GM12878 (cell line): ENCODE data around the gene BUB1B. TPM values are rescaled to one million over a fixed set of nuclear protein-coding genes. Genes with fewer than 3 reads are reported as not detected.

ENCODE experiments used
- ATAC-seq: fragments of 200-7000 bp; cut with Tn5 transposase; 3 replicates; pipeline ENCODE4 v1.9.1; 2020; ENCODE audit warnings: mild to moderate bottlenecking, moderate library complexity
- BruUV-seq: library from RNA; stranded (reverse); fragments of 400-500 nt; replicated peaks from 2 replicates; lab custom pipeline; 2021; lab: Mats Ljungman, UMichigan
- CTCF ChIA-PET: fragments of 300-600 bp; sonication (Branson Sonifier 250); formaldehyde crosslinking; extraction: SDS; loops from one replicate; lab custom pipeline; 2021; ENCODE audit warnings: inconsistent platforms; lab: Yijun Ruan, JAX
- POLR2A ChIA-PET: fragments of 350-600 bp; formaldehyde crosslinking; extraction: SDS; loops from one replicate; lab custom pipeline; 2021; ENCODE audit warnings: inconsistent platforms; lab: Charles Lee
- RAD21 ChIA-PET: fragments of 300-600 bp; sonication (Branson Sonifier 250); formaldehyde crosslinking; loops from one replicate; lab custom pipeline; 2023; ENCODE audit warnings: antibody characterized with exemption; ENCODE audit not compliant: unreplicated experiment; lab: Charles Lee
- SMC1A ChIA-PET: fragments of 300-600 bp; sonication (Branson Sonifier 250); formaldehyde crosslinking; loops from one replicate; lab custom pipeline; 2023; ENCODE audit not compliant: unreplicated experiment, uncharacterized antibody; lab: Charles Lee
- DNase-seq: peaks from one replicate; pipeline ENCODE4 v3.0.0-alpha.2; 2011; ENCODE audit warnings: low read depth, low spot score
- FAIRE-seq: peaks from 3 replicates; lab custom pipeline; 2011; peaks lifted over from hg19 to GRCh38; lab: Jason Lieb, UNC
- H2AFZ ChIP-seq: 2 replicates; pipeline ENCODE4 v1.6.0; 2011; ENCODE audit warnings: low read depth, low read length, control low read depth; ENCODE audit not compliant: control insufficient read depth
- H3K27ac ChIP-seq: 2 replicates; pipeline ENCODE4 v1.5.1; 2011; ENCODE audit warnings: control low read depth; ENCODE audit not compliant: control insufficient read depth, insufficient read depth
- H3K27me3 ChIP-seq, 2 experiments: replicated peaks in 1 of 2; 2 replicates each; pipeline versions ENCODE4 v1.6.0 to v1.6.1; 2011; ENCODE audit warnings: low read length in 1 of 2; ENCODE audit not compliant: control insufficient read depth in 2 of 2, insufficient read depth in 2 of 2
- H3K36me3 ChIP-seq, 2 experiments: 2 replicates each; pipeline ENCODE4 v1.5.1; 2011; ENCODE audit warnings: low read length in 1 of 2; ENCODE audit not compliant: control insufficient read depth in 2 of 2, insufficient read depth in 2 of 2
- H3K4me1 ChIP-seq: 2 replicates; pipeline ENCODE4 v1.6.1; 2011; ENCODE audit warnings: mild to moderate bottlenecking, low read length, moderate library complexity, mixed read lengths; ENCODE audit not compliant: control insufficient read depth, insufficient read depth
- H3K4me2 ChIP-seq: 2 replicates; pipeline ENCODE4 v1.6.0; 2011; ENCODE audit warnings: control low read depth; ENCODE audit not compliant: control insufficient read depth, insufficient read depth
- H3K4me3 ChIP-seq: fragments of 200-600 bp; sonication (generic); 2 replicates; pipeline ENCODE4 v1.5.1; 2016
- H3K79me2 ChIP-seq: 2 replicates; pipeline ENCODE4 v1.6.0; 2011; ENCODE audit warnings: low read length; ENCODE audit not compliant: control insufficient read depth, insufficient read depth
- H3K9ac ChIP-seq: 2 replicates; pipeline ENCODE4 v1.8.0; 2011; ENCODE audit warnings: low read length, control low read depth, mixed read lengths; ENCODE audit not compliant: control insufficient read depth, insufficient read depth
- H3K9me3 ChIP-seq: replicated peaks from 3 replicates; pipeline ENCODE4 v1.5.1; 2011; ENCODE audit warnings: mild to moderate bottlenecking, low read length; ENCODE audit not compliant: control insufficient read depth, insufficient read depth
- H4K20me1 ChIP-seq: 2 replicates; pipeline ENCODE4 v1.6.0; 2011; ENCODE audit not compliant: control insufficient read depth, insufficient read depth
- CREM ChIP-seq: IDR thresholded peaks from 2 replicates; pipeline ENCODE4 v1.6.1; 2014; ENCODE audit warnings: antibody characterized with exemption, low read depth
- GATAD2B ChIP-seq: fragments of 450-650 bp; conservative IDR thresholded peaks from 2 replicates; pipeline ENCODE4 v1.6.1; 2017; ENCODE audit warnings: low read depth, mild to moderate bottlenecking, moderate library complexity
- HDAC2 ChIP-seq: fragments of 200-600 bp; sonication (generic); IDR thresholded peaks from 2 replicates; pipeline ENCODE4 v1.6.1; 2017
- NFYA ChIP-seq: IDR thresholded peaks from 2 replicates; pipeline ENCODE4 v1.6.1; 2011; ENCODE audit warnings: low read depth, mild to moderate bottlenecking, low read length, improper control_type of control experiment, borderline replicate concordance
- SIX5 ChIP-seq: IDR thresholded peaks from 2 replicates; pipeline ENCODE4 v1.6.1; 2011; ENCODE audit warnings: mild to moderate bottlenecking, low read depth, low read length, moderate library complexity; ENCODE audit not compliant: severe bottlenecking
- ZNF207 ChIP-seq: fragments of 450-650 bp; IDR thresholded peaks from 2 replicates; pipeline ENCODE4 v1.6.1; 2014; ENCODE audit warnings: antibody characterized with exemption, mild to moderate bottlenecking, borderline replicate concordance
- whole genome bisulfite sequencing: methylation state at CpG from one replicate; pipeline ENCODE4 v1.1.6; 2016; ENCODE audit warnings: low lambda C conversion rate; ENCODE audit not compliant: insufficient replicate concordance, insufficient coverage; ENCODE audit errors: missing lambda C conversion rate; 5-methylcytosine and 5-hydroxymethylcytosine counted together
- in situ Hi-C: fragments of 300-500 bp; cut with MboI; formaldehyde crosslinking; loops from 9 replicates; pipeline ENCODE4 v1.14.3; 2018; ENCODE audit warnings: mixed read lengths
- intact Hi-C: fragments of 100-400 bp; cut with micrococcal nuclease; formaldehyde crosslinking; loops from one replicate; pipeline ENCODE4 v1.14.2; 2022; ENCODE audit not compliant: unreplicated experiment
- polyA plus RNA-seq, 11 experiments: library from polyadenylated mRNA; depleted of rRNA in 4 of 11; unstranded in 6 of 11; stranded (reverse) in 5 of 11; fragments of >200 nt; fragmentation: Nextera tagmentation in 4 of 11; fragmentation: Illumina TruSeq in 1 of 11; extraction: Ambion mirVana in 4 of 11; extraction: Trizol in 1 of 11; gene quantifications; 1 replicate in 1 of 11; 2 replicates in 10 of 11; pipeline versions ENCODE4 v1.2.1 to v1.2.3, GENCODE V29; 2011 to 2016; ENCODE audit warnings: inconsistent platforms in 2 of 11, missing spikeins in 2 of 11, low read depth in 1 of 11
- total RNA-seq, 4 experiments: library from RNA; depleted of rRNA in 3 of 4; stranded (reverse); fragments of >200 nt in 3 of 4; fragmentation: Illumina TruSeq in 1 of 4; extraction: Trizol in 1 of 4; gene quantifications; 2 replicates each; pipeline versions ENCODE4 v1.2.1 to v1.2.3, GENCODE V29; 2013 to 2021
- TF ChIP-seq, protein P1 (sequence below): fragments of 450-650 bp; IDR thresholded peaks from 2 replicates; pipeline ENCODE4 v1.6.1; 2017; ENCODE audit warnings: mild to moderate bottlenecking
- TF ChIP-seq, protein P2 (sequence below): fragments of 150-350 bp; IDR thresholded peaks from 2 replicates; pipeline ENCODE4 v1.6.1; 2014; ENCODE audit warnings: mild to moderate bottlenecking, low read depth, low read length
- TF ChIP-seq, protein P3 (sequence below): IDR thresholded peaks from 2 replicates; pipeline ENCODE4 v1.6.1; 2011; ENCODE audit warnings: borderline replicate concordance, low read depth, mild to moderate bottlenecking, moderate library complexity, low read length; ENCODE audit not compliant: insufficient read depth, poor library complexity, severe bottlenecking
- TF ChIP-seq, protein P4 (sequence below): IDR thresholded peaks from 2 replicates; pipeline ENCODE4 v1.6.1; 2012; ENCODE audit warnings: low read length, inconsistent platforms
- TF ChIP-seq, protein P5 (sequence below): fragments of 450-650 bp; IDR thresholded peaks from 2 replicates; pipeline ENCODE4 v1.6.1; 2017; ENCODE audit warnings: low read depth, mild to moderate bottlenecking, moderate library complexity

The BUB1B gene
- total and polyA plus RNA-seq, 10 of the 15 experiments (the other 5 are each of a cell fraction or from before 2014, with no cell fraction given), result 29.1 to 98.6 (median 77.3) TPM

DNA sequence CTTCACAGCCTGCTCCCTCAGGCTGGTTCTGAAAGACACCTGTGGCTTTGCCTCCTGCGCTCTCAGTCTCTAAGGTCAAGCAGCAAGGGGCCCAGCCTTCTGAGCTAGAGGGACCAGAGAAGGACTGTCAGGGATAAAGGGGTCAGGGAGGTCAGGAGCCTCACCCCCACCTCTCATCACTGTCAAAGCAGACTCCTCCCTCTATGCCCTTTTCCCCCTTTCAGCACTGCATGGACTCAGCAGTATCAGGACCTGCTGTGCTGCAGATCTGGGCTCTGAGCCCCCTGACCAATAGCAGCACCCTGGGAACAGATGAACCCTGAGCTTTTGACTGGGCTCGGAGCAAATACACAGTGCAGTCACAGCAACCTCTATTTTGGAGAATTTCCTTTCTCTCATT is 49.0 kb upstream of the BUB1B start:
- ChIA-PET SMC1A (interaction anchor here (3.1 to 29.7 kb wide), 4 partner anchors 8 to 73 kb away, joined by 17 to 1082 read pairs (median 604); partner anchors contain the start of genes BUB1B and SRP14), POLR2A (interaction anchor here (0.8 to 17.1 kb wide), 4 partner anchors 10 to 66 kb away, joined by 3 to 307 read pairs (median 35); partner anchors contain the start of gene BUB1B), CTCF (interaction anchor here (0.7 to 19.0 kb wide), 7 partner anchors 7 to 163 kb away, joined by 3 to 578 read pairs (median 5); no protein-coding TSS in a partner anchor), RAD21 (interaction anchor here (0.7 to 24.6 kb wide), 5 partner anchors 10 to 75 kb away, joined by 3 to 903 read pairs (median 5); no protein-coding TSS in a partner anchor)
- WGBS, result 74% methylated on average over 2 of the region's 2 CpGs
- H3K9ac ChIP-seq, result no peak overlapping the region
- no peak overlapping the region for H3K27ac ChIP-seq
- DNase-seq (no peak), FAIRE-seq (no peak), ATAC-seq (no peak)
- intact Hi-C loops, result no loop called here
- no peak overlapping the region for H3K4me3 ChIP-seq
- no peak overlapping the region for H3K4me2 ChIP-seq
- peaks cover 12% of the 10 kb centered on the region for H3K79me2 ChIP-seq
- no peak overlapping the region for H2AFZ ChIP-seq
- no peaks in the 10 kb centered on the region for H3K9me3 ChIP-seq
- no peaks in the 10 kb centered on the region for H3K27me3 ChIP-seq
- BruUV-seq, result no TSS peak
- no peaks in the 10 kb centered on the region for H3K36me3 ChIP-seq
- H3K4me1 ChIP-seq, result peaks cover 44% of the 10 kb centered on the region
- in situ Hi-C loops, result no loop called here
- TF ChIP-seq, protein P1, sequence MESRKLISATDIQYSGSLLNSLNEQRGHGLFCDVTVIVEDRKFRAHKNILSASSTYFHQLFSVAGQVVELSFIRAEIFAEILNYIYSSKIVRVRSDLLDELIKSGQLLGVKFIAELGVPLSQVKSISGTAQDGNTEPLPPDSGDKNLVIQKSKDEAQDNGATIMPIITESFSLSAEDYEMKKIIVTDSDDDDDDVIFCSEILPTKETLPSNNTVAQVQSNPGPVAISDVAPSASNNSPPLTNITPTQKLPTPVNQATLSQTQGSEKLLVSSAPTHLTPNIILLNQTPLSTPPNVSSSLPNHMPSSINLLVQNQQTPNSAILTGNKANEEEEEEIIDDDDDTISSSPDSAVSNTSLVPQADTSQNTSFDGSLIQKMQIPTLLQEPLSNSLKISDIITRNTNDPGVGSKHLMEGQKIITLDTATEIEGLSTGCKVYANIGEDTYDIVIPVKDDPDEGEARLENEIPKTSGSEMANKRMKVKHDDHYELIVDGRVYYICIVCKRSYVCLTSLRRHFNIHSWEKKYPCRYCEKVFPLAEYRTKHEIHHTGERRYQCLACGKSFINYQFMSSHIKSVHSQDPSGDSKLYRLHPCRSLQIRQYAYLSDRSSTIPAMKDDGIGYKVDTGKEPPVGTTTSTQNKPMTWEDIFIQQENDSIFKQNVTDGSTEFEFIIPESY, result no peak
- TF ChIP-seq HDAC2, result no peak
- TF ChIP-seq, protein P2, sequence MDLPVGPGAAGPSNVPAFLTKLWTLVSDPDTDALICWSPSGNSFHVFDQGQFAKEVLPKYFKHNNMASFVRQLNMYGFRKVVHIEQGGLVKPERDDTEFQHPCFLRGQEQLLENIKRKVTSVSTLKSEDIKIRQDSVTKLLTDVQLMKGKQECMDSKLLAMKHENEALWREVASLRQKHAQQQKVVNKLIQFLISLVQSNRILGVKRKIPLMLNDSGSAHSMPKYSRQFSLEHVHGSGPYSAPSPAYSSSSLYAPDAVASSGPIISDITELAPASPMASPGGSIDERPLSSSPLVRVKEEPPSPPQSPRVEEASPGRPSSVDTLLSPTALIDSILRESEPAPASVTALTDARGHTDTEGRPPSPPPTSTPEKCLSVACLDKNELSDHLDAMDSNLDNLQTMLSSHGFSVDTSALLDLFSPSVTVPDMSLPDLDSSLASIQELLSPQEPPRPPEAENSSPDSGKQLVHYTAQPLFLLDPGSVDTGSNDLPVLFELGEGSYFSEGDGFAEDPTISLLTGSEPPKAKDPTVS, result no peak
- no peak for TF ChIP-seq ZNF207
- no peak for TF ChIP-seq GATAD2B
- TF ChIP-seq SIX5, result no peak
- TF ChIP-seq, protein P3, sequence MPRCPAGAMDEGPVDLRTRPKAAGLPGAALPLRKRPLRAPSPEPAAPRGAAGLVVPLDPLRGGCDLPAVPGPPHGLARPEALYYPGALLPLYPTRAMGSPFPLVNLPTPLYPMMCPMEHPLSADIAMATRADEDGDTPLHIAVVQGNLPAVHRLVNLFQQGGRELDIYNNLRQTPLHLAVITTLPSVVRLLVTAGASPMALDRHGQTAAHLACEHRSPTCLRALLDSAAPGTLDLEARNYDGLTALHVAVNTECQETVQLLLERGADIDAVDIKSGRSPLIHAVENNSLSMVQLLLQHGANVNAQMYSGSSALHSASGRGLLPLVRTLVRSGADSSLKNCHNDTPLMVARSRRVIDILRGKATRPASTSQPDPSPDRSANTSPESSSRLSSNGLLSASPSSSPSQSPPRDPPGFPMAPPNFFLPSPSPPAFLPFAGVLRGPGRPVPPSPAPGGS, result no peak
- TF ChIP-seq CREM, result no peak
- TF ChIP-seq, protein P4, sequence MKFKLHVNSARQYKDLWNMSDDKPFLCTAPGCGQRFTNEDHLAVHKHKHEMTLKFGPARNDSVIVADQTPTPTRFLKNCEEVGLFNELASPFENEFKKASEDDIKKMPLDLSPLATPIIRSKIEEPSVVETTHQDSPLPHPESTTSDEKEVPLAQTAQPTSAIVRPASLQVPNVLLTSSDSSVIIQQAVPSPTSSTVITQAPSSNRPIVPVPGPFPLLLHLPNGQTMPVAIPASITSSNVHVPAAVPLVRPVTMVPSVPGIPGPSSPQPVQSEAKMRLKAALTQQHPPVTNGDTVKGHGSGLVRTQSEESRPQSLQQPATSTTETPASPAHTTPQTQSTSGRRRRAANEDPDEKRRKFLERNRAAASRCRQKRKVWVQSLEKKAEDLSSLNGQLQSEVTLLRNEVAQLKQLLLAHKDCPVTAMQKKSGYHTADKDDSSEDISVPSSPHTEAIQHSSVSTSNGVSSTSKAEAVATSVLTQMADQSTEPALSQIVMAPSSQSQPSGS, result no peak
- TF ChIP-seq, protein P5, sequence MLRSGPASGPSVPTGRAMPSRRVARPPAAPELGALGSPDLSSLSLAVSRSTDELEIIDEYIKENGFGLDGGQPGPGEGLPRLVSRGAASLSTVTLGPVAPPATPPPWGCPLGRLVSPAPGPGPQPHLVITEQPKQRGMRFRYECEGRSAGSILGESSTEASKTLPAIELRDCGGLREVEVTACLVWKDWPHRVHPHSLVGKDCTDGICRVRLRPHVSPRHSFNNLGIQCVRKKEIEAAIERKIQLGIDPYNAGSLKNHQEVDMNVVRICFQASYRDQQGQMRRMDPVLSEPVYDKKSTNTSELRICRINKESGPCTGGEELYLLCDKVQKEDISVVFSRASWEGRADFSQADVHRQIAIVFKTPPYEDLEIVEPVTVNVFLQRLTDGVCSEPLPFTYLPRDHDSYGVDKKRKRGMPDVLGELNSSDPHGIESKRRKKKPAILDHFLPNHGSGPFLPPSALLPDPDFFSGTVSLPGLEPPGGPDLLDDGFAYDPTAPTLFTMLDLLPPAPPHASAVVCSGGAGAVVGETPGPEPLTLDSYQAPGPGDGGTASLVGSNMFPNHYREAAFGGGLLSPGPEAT, result no peak
- no peak for TF ChIP-seq NFYA
- H4K20me1 ChIP-seq, result no peaks in the 10 kb centered on the region
